ENCODE results near the gene EXOSC9. TPM values are rescaled to one million over a fixed set of nuclear protein-coding genes. Genes with fewer than 3 reads are reported as not detected.

EXOSC9 gene
- total and polyA plus RNA-seq, 2 of the 8 experiments (the other 6 are each of a cell fraction or from before 2014, with no cell fraction given), result 33.2 to 54.9 TPM

GRCh38 chr4:121789960-121790829 lies 10.9 kb upstream of the EXOSC9 start:
- H2AFZ ChIP-seq (ENCODE audit: low read length), result no peak overlapping the region
- H3K36me3 ChIP-seq (ENCODE audit: control insufficient read depth in 2 of 4, insufficient read depth in 4 of 4, low read length in 3 of 4), result no peaks in the 10 kb centered on the region
- 82 to 100% methylated on average over 1 to 3 of the region's 3 CpGs for WGBS, 2 experiments (ENCODE audit: extremely low coverage in 1 of 2, insufficient coverage in 1 of 2, insufficient read length in 1 of 2, insufficient replicate concordance in 2 of 2, low coverage in 1 of 2, low lambda C conversion rate in 2 of 2, missing lambda C conversion rate in 1 of 2)
- H2BK12ac ChIP-seq (ENCODE audit: low read depth, low read length), result no peak overlapping the region
- no peak overlapping the region for H2BK120ac ChIP-seq (replicated peaks; ENCODE audit: low read depth, low read length)
- no peak overlapping the region for H2BK5ac ChIP-seq (ENCODE audit: low read depth, low read length)
- H3K23me2 ChIP-seq (ENCODE audit: low read depth, low read length), result peaks cover 2% of the 10 kb centered on the region; the same call in 1 of the 2 replicates
- no peaks in the 10 kb centered on the region for H3K9me3 ChIP-seq (ENCODE audit: insufficient read depth in 2 of 2, low read depth in 1 of 2, low read length in 1 of 2)
- H4K91ac ChIP-seq (replicated peaks; ENCODE audit: insufficient read length, low read length), result no peak overlapping the region
- no peak overlapping the region for H3K9ac ChIP-seq (replicated peaks in 1 of 4; ENCODE audit: extremely low read depth in 1 of 4, low read depth in 3 of 4, low read length in 3 of 4)
- H3K56ac ChIP-seq (replicated peaks; ENCODE audit: insufficient read length, low read depth, low read length), result no peak overlapping the region
- peaks cover 0 to 1% (median 0%) of the 10 kb centered on the region in 4 experiments; a peak in 1 of 7 replicates for H3K27me3 ChIP-seq (replicated peaks in 1 of 4; ENCODE audit: control insufficient read depth in 3 of 4, extremely low read depth in 1 of 4, insufficient read depth in 3 of 4, low read length in 3 of 4)
- H3K18ac ChIP-seq (ENCODE audit: extremely low read depth, low read length), result no peak overlapping the region
- no peaks in the 10 kb centered on the region for H4K20me1 ChIP-seq (replicated peaks in 1 of 2; ENCODE audit: control insufficient read depth in 1 of 2, insufficient read depth in 2 of 2, low read length in 2 of 2)
- no peak overlapping the region for H3K4me2 ChIP-seq (ENCODE audit: insufficient read depth in 1 of 2, low read depth in 2 of 2, low read length in 2 of 2)
- no peak overlapping the region for H4K8ac ChIP-seq (ENCODE audit: extremely low read depth, insufficient read depth, low read length)
- H3K14ac ChIP-seq (ENCODE audit: insufficient read length), result no peak overlapping the region
- no peak overlapping the region for H3K23ac ChIP-seq (ENCODE audit: insufficient read length)
- H3K79me1 ChIP-seq (ENCODE audit: low read depth, low read length), result no peaks in the 10 kb centered on the region
- H3K4me1 ChIP-seq (replicated peaks in 1 of 4; ENCODE audit: control insufficient read depth in 3 of 4, insufficient read depth in 4 of 4, low read length in 3 of 4), result peaks cover 0 to 10% (median 4%) of the 10 kb centered on the region in 4 experiments; a peak in 5 of 7 replicates
- H2AK5ac ChIP-seq (ENCODE audit: low read depth, low read length), result no peak overlapping the region
- H4K5ac ChIP-seq (ENCODE audit: insufficient read length, low read depth, low read length), result no peak overlapping the region
- H3K79me2 ChIP-seq (ENCODE audit: control insufficient read depth in 1 of 2, insufficient read depth in 2 of 2, low read length in 2 of 2), result no peaks in the 10 kb centered on the region
- H3K4ac ChIP-seq (replicated peaks; ENCODE audit: insufficient read length, low read depth, low read length), result no peak overlapping the region
- POLR2A ChIA-PET (ENCODE audit: partially characterized antibody), result interaction anchor here (1.0 to 1.8 kb wide), 5 partner anchors 9 to 78 kb away, joined by 3 to 6 read pairs (median 4); partner anchors contain the start of gene EXOSC9
- no peak for FAIRE-seq
- CTCF ChIA-PET (ENCODE audit: partially characterized antibody), result interaction anchor here (0.9 to 2.4 kb wide), 3 partner anchors 19 to 105 kb away, joined by 3 to 9 read pairs (median 3); no protein-coding TSS in a partner anchor
- no peak overlapping the region for H3K4me3 ChIP-seq (ENCODE audit: extremely low read depth in 1 of 4, insufficient read depth in 2 of 4, low read depth in 3 of 4, low read length in 4 of 4)
- no peak overlapping the region for H3K27ac ChIP-seq (ENCODE audit: low read depth, low read length)
- DNase-seq (ENCODE audit: low read depth in 1 of 2, low spot score in 2 of 2), result no peak
- TF ChIP-seq CEBPB (IDR thresholded peaks at IDR 0.05; ENCODE audit: low read depth, low read length), result no peak
- 0 out of 2 replicates have a peak overlapping the region, but pooled peaks have one; percentile 4 for H2BK15ac ChIP-seq (ENCODE audit: low read length)
- no peak overlapping the region for H2BK20ac ChIP-seq (ENCODE audit: low read length)

All from H1 (cell line).